Ishikawa (cell line): ENCODE results near the gene STRIP1.

ENCODE experiments used
- CREB1 ChIP-seq: IDR thresholded peaks from 2 replicates; pipeline ENCODE4 v1.6.1; 2012; ENCODE audit warnings: low read depth
- EP300 ChIP-seq: IDR thresholded peaks from 2 replicates; pipeline ENCODE4 v1.6.1; 2012; ENCODE audit warnings: borderline replicate concordance
- FOXM1 ChIP-seq: IDR thresholded peaks from 2 replicates; pipeline ENCODE4 v1.6.1; 2012; ENCODE audit warnings: low read depth, borderline replicate concordance
- NFIC ChIP-seq: IDR thresholded peaks from 2 replicates; pipeline ENCODE4 v1.6.1; 2012
- RAD21 ChIP-seq: IDR thresholded peaks from 2 replicates; pipeline ENCODE4 v1.6.1; 2012; ENCODE audit warnings: low read depth
- TAF1 ChIP-seq: IDR thresholded peaks from 2 replicates; pipeline ENCODE4 v1.6.1; 2012; ENCODE audit warnings: low read depth, mild to moderate bottlenecking
- USF1 ChIP-seq: IDR thresholded peaks from 2 replicates; pipeline ENCODE4 v1.6.1; 2012
- YY1 ChIP-seq: IDR thresholded peaks from 2 replicates; pipeline ENCODE4 v1.6.1; 2012; ENCODE audit warnings: low read depth
- TF ChIP-seq, protein P1 (sequence below): IDR thresholded peaks from 2 replicates; pipeline ENCODE4 v1.6.1; 2012

- TF ChIP-seq, protein P1, sequence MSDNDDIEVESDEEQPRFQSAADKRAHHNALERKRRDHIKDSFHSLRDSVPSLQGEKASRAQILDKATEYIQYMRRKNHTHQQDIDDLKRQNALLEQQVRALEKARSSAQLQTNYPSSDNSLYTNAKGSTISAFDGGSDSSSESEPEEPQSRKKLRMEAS = no peak
- no peak for TF ChIP-seq EP300
- TF ChIP-seq FOXM1 = no peak
- TF ChIP-seq RAD21 = no peak
- TF ChIP-seq TAF1 = no peak
- no peak for TF ChIP-seq NFIC
- TF ChIP-seq USF1 = no peak
- TF ChIP-seq CREB1 = no peak
- no peak for TF ChIP-seq YY1
Measured at GRCh38 chr1:110083061-110083865, 48.8 kb downstream of the STRIP1 start.
